Thoracic aorta (tissue), 2 donors: ENCODE results near the gene ASTN2. TPM values are rescaled to one million over a fixed set of nuclear protein-coding genes. Genes with fewer than 3 reads are reported as not detected.

ENCODE experiments used
- ATAC-seq: fragments of 150-250 bp; one replicate; pipeline ENCODE4 v1.8.0; 2017; ENCODE audit warnings: low read depth; ENCODE audit not compliant: insufficient number of reproducible peaks, low FRiP score
- DNase-seq: peaks from one replicate; pipeline ENCODE4 v3.0.0-alpha.2; 2020; ENCODE audit warnings: low spot score
- H3K27ac ChIP-seq, 2 donors: fragments of 200-600 bp; sonication (generic); 1 replicate in 1 of 2; 2 replicates in 1 of 2; pipeline ENCODE4 v1.5.1; 2016; ENCODE audit warnings: mild to moderate bottlenecking in 2 of 2, moderate library complexity in 2 of 2
- H3K27me3 ChIP-seq: fragments of 200-600 bp; sonication (generic); replicated peaks from 2 replicates; pipeline ENCODE4 v1.6.0; 2016; ENCODE audit warnings: mild to moderate bottlenecking; ENCODE audit not compliant: insufficient read depth
- H3K36me3 ChIP-seq: fragments of 200-600 bp; sonication (generic); one replicate; pipeline ENCODE4 v1.5.1; 2016
- H3K4me1 ChIP-seq, 2 donors: fragments of 200-600 bp; sonication (generic); 1 replicate in 1 of 2; 2 replicates in 1 of 2; pipeline versions ENCODE4 v1.5.1 to v1.6.0; 2016; ENCODE audit warnings: low read depth in 2 of 2, mild to moderate bottlenecking in 1 of 2; ENCODE audit not compliant: control insufficient read depth in 1 of 2
- H3K4me3 ChIP-seq: fragments of 200-600 bp; sonication (generic); 2 replicates; pipeline ENCODE4 v1.5.1; 2016; ENCODE audit warnings: mild to moderate bottlenecking
- H3K9me3 ChIP-seq: fragments of 200-600 bp; sonication (generic); 2 replicates; pipeline ENCODE4 v1.5.1; 2016
- total RNA-seq, 2 donors: library from RNA; depleted of rRNA; stranded (reverse); fragments of >200 nt; gene quantifications; one replicate each; pipeline versions ENCODE4 v1.1.0 to v1.2.3, GENCODE V29; 2016
- TF ChIP-seq, protein P1 (sequence below): fragments of 200-600 bp; sonication (generic); IDR thresholded peaks from one replicate; pipeline ENCODE4 v1.5.1; 2019; ENCODE audit warnings: antibody characterized with exemption

Gene ASTN2
- total RNA-seq, 2 donors from 2014 or later, result 6.8 to 7.1 TPM

DNA sequence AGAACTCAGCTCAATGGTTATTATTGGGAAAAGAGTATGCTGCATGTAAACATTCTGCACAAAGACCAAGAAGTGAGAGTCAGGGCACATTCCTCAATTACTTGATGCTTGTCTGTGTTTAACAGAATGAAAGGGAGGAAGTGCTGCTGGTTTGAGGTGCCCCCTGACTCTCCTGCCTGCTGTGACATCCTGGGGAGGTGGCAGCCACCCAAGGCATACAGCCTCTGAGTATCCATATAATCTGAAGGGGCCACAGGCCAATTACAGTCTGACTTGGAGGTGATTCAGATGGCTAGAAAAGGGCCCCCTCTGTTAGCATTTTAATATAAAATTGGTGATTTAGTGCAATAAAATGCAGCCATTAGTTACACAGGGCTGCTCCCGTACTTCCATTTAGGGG, 313.8 kb downstream of the ASTN2 start:
- no peaks in the 10 kb centered on the region for H3K9me3 ChIP-seq
- no peaks in the 10 kb centered on the region for H3K4me1 ChIP-seq
- no peaks in the 10 kb centered on the region for H3K27me3 ChIP-seq
- H3K4me3 ChIP-seq, result no peak overlapping the region
- no peak overlapping the region for H3K27ac ChIP-seq
- TF ChIP-seq, protein P1, sequence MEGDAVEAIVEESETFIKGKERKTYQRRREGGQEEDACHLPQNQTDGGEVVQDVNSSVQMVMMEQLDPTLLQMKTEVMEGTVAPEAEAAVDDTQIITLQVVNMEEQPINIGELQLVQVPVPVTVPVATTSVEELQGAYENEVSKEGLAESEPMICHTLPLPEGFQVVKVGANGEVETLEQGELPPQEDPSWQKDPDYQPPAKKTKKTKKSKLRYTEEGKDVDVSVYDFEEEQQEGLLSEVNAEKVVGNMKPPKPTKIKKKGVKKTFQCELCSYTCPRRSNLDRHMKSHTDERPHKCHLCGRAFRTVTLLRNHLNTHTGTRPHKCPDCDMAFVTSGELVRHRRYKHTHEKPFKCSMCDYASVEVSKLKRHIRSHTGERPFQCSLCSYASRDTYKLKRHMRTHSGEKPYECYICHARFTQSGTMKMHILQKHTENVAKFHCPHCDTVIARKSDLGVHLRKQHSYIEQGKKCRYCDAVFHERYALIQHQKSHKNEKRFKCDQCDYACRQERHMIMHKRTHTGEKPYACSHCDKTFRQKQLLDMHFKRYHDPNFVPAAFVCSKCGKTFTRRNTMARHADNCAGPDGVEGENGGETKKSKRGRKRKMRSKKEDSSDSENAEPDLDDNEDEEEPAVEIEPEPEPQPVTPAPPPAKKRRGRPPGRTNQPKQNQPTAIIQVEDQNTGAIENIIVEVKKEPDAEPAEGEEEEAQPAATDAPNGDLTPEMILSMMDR, result no peak
- DNase-seq (no peak), ATAC-seq (no peak)
- H3K36me3 ChIP-seq, result no peaks in the 10 kb centered on the region

DNA sequence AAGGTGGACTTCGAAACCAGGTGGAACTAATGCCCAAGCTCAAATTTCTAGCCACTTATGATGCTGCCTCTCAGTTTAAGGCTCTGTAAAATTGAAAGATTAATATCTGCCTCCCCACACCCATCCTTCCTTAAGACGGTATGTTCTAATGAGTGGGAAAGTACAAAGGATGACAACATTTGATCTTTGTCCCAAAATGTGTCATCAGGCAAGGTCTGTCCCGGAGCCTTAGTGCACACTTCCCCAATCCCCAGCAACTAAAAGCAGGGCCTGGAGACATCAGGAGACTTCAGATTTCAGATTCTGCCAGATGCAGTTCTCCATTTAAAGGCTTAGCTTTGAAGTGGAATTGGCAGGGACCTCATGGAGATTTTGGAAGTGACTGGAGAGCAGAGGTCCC, 316.5 kb downstream of the ASTN2 start:
- no peak overlapping the region for H3K27ac ChIP-seq
- no peak for DNase-seq
- ATAC-seq, result no peak

GRCh38 chr9:117097761-117098160, 317.1 kb downstream of the ASTN2 start:
- no peaks in the 10 kb centered on the region for H3K36me3 ChIP-seq
- TF ChIP-seq, protein P1, result no peak
- peaks cover 0 to 10% of the 10 kb centered on the region in 2 donors for H3K4me1 ChIP-seq
- H3K4me3 ChIP-seq, result no peak overlapping the region
- H3K9me3 ChIP-seq, result no peaks in the 10 kb centered on the region
- ATAC-seq (no peak), DNase-seq (no peak)
- no peak overlapping the region for H3K27ac ChIP-seq
- no peaks in the 10 kb centered on the region for H3K27me3 ChIP-seq

More for the DNA sequence above, 316.5 kb downstream of the ASTN2 start:
- TF ChIP-seq, protein P1, result no peak
- H3K4me1 ChIP-seq, result peaks cover 0 to 10% of the 10 kb centered on the region in 2 donors
- H3K9me3 ChIP-seq, result no peaks in the 10 kb centered on the region
- no peaks in the 10 kb centered on the region for H3K27me3 ChIP-seq
- no peak overlapping the region for H3K4me3 ChIP-seq
- H3K36me3 ChIP-seq, result no peaks in the 10 kb centered on the region

DNA sequence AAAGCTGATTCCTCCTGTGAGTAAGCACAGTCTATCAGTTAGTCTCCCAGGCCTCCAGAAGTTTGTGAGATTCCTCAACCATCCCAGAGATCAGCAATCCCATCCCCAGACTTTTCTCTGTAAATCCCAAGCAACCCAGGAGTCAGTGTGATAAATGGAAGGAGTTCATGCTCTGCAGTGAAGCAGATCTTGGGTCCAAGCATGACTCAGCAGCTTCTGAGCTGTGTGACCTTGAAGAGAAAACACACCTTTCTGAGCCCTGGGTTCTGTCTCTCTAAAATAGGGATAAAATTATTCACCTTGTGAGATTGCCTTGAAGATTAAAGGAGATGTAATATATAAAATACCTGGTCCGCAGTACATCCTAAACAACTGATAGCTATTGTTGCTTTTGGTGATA, 318.7 kb downstream of the ASTN2 start:
- Histone ChIP-seq H3K4me3 (no peak overlapping the region), H3K4me1 (peaks cover 0 to 10% of the 10 kb centered on the region in 2 donors), H3K9me3 (no peaks in the 10 kb centered on the region), H3K36me3 (no peaks in the 10 kb centered on the region), H3K27ac (no peak overlapping the region), H3K27me3 (no peaks in the 10 kb centered on the region)
- ATAC-seq (no peak), DNase-seq (no peak)
- TF ChIP-seq, protein P1, result no peak

GRCh38 chr9:117095081-117095480, 319.8 kb downstream of the ASTN2 start:
- Histone ChIP-seq H3K27ac (no peak overlapping the region), H3K36me3 (no peaks in the 10 kb centered on the region), H3K27me3 (no peaks in the 10 kb centered on the region), H3K4me1 (peaks cover 0 to 10% of the 10 kb centered on the region in 2 donors), H3K9me3 (no peaks in the 10 kb centered on the region), H3K4me3 (no peak overlapping the region)
- TF ChIP-seq, protein P1, result no peak
- DNase-seq, result no peak
- ATAC-seq, result no peak
